Body of pancreas (tissue), 4 donors: ENCODE data around the gene PHF19. TPM values are rescaled to one million over a fixed set of nuclear protein-coding genes. Genes with fewer than 3 reads are reported as not detected.
A peak's percentile ranks its signal among the peaks of the same experiment; 100 is the strongest.

ENCODE experiments used
- ATAC-seq: fragments of 150-250 bp; one replicate; pipeline ENCODE4 v1.9.1; 2016
- DNase-seq, 4 donors: peaks; one replicate each; pipeline ENCODE4 v3.0.0-alpha.2; 2019
- H3K27ac ChIP-seq, 4 donors: fragments of 200-600 bp; sonication (generic); 1 replicate in 3 of 4; 2 replicates in 1 of 4; pipeline versions ENCODE4 v1.5.1 to v1.6.1; 2016 to 2019; ENCODE audit warnings: mild to moderate bottlenecking in 1 of 4, mixed read lengths in 1 of 4, moderate library complexity in 1 of 4
- H3K27me3 ChIP-seq, 2 donors: fragments of 200-600 bp; sonication (generic); one replicate each; pipeline ENCODE4 v1.6.0; 2016; ENCODE audit warnings: mild to moderate bottlenecking in 1 of 2
- H3K36me3 ChIP-seq, 2 donors: fragments of 200-600 bp; sonication (generic); replicated peaks in 1 of 2; 2 replicates each; pipeline ENCODE4 v1.5.1; 2016; ENCODE audit warnings: low read depth in 2 of 2; ENCODE audit not compliant: insufficient read depth in 1 of 2
- H3K4me1 ChIP-seq: fragments of 200-600 bp; sonication (generic); one replicate; pipeline ENCODE4 v1.6.0; 2016
- H3K4me3 ChIP-seq, 2 donors: fragments of 200-600 bp; sonication (generic); 1 replicate in 1 of 2; 2 replicates in 1 of 2; pipeline ENCODE4 v1.5.1; 2016 to 2019
- H3K9me3 ChIP-seq, 3 donors: fragments of 200-600 bp; sonication (generic); 1 replicate in 2 of 3; 2 replicates in 1 of 3; pipeline ENCODE4 v1.5.1; 2016
- CTCF ChIP-seq, 7 experiments: fragments of 450-650 bp in 4 of 7; fragments of 200-600 bp in 3 of 7; sonication (generic) in 3 of 7; IDR thresholded peaks; one replicate each; pipeline ENCODE4 v1.5.1; 2016 to 2019; ENCODE audit warnings: antibody characterized with exemption in 7 of 7
- POLR2A ChIP-seq, 3 donors: fragments of 450-650 bp; IDR thresholded peaks; one replicate each; pipeline ENCODE4 v1.6.1; 2016; ENCODE audit warnings: antibody characterized with exemption in 3 of 3, mild to moderate bottlenecking in 2 of 3
- WGBS, 2 donors: methylation state at CpG; one replicate each; pipeline ENCODE4 v1.1.5; 2017; 5-methylcytosine and 5-hydroxymethylcytosine counted together
- intact Hi-C: fragments of 100-400 bp; cut with DNase I; formaldehyde crosslinking; loops from one replicate; pipeline ENCODE4 v1.15.1; 2023
- total RNA-seq, 2 donors: library from RNA; depleted of rRNA; stranded (reverse); fragments of >200 nt; gene quantifications; one replicate each; pipeline ENCODE4 v1.1.0, GENCODE V29; 2016

PHF19 gene
- total RNA-seq, 2 donors from 2014 or later, result 5.4 to 6.9 TPM

- H3K9me3 ChIP-seq, result no peaks in the 10 kb centered on the region
- TF ChIP-seq CTCF (IDR thresholded peaks at IDR 0.05), result no peak
- TF ChIP-seq POLR2A (IDR thresholded peaks at IDR 0.05), result no peak
- no peak overlapping the region for H3K4me3 ChIP-seq
- intact Hi-C loops, result no loop called here
- ATAC-seq (no peak), DNase-seq (peak in 1 of 4 donors; percentile 21)
- no peaks in the 10 kb centered on the region for H3K36me3 ChIP-seq
- H3K27ac ChIP-seq, result no peak overlapping the region
- 74 to 85% methylated on average over 13 to 16 of the region's 16 CpGs for WGBS, 2 donors
- H3K4me1 ChIP-seq, result no peaks in the 10 kb centered on the region
- no peaks in the 10 kb centered on the region for H3K27me3 ChIP-seq
These were observed 27.3 kb upstream of the PHF19 start for GRCh38 chr9:120904061-120904977.

- DNase-seq (no peak), ATAC-seq (no peak)
These were observed 25.9 kb upstream of the PHF19 start for GRCh38 chr9:120902569-120903535.

GRCh38 chr9:120901755-120902568 is 25.0 kb upstream of the PHF19 start:
- 69 to 70% methylated on average over 12 of the region's 12 CpGs for whole genome bisulfite sequencing, 2 donors
- intact Hi-C loops, result no loop called here

More at GRCh38 chr9:120902569-120903535, 25.9 kb upstream of the PHF19 start:
- H3K9me3 ChIP-seq, result no peaks in the 10 kb centered on the region
- TF ChIP-seq CTCF (IDR thresholded peaks at IDR 0.05) (no peak), POLR2A (IDR thresholded peaks at IDR 0.05) (no peak)
- no peak overlapping the region for H3K27ac ChIP-seq
- no peaks in the 10 kb centered on the region for H3K27me3 ChIP-seq
- no peaks in the 10 kb centered on the region for H3K36me3 ChIP-seq
- intact Hi-C loops, result no loop called here
- 64 to 78% methylated on average over 9 to 14 of the region's 14 CpGs for WGBS, 2 donors
- H3K4me1 ChIP-seq, result no peaks in the 10 kb centered on the region
- H3K4me3 ChIP-seq, result no peak overlapping the region

More at GRCh38 chr9:120901755-120902568, 25.0 kb upstream of the PHF19 start:
- Histone ChIP-seq H3K27ac (no peak overlapping the region), H3K36me3 (no peaks in the 10 kb centered on the region), H3K4me1 (no peaks in the 10 kb centered on the region), H3K9me3 (no peaks in the 10 kb centered on the region), H3K4me3 (no peak overlapping the region), H3K27me3 (no peaks in the 10 kb centered on the region)
- TF ChIP-seq POLR2A (IDR thresholded peaks at IDR 0.05), result no peak
- no peak for TF ChIP-seq CTCF (IDR thresholded peaks at IDR 0.05)
- no peak for ATAC-seq
- DNase-seq, result no peak
